WTC11 (cell line): Measurements from ENCODE around the gene PPP1R1A.

Experiments used
- ATF2 ChIP-seq: sonication (generic); formaldehyde crosslinking; IDR thresholded peaks from 2 replicates; pipeline ENCODE4 v1.8.1; 2022; ENCODE audit warnings: low read depth, missing genetic modification reagents, borderline replicate concordance
- ZNF121 ChIP-seq: sonication (generic); formaldehyde crosslinking; IDR thresholded peaks from 2 replicates; pipeline ENCODE4 v1.8.0; 2023; ENCODE audit warnings: missing genetic modification reagents

GRCh38 chr12:54606556-54606955 is 18.1 kb upstream of the PPP1R1A start:
- TF ChIP-seq ZNF121 (no peak), ATF2 (CRISPR knock-in tag) (no peak)
